Activated CD4-positive, alpha-beta T cell treated with anti-CD3 and anti-CD28 coated beads, Interleukin-2, amount 50 U/mL, for 24 hours (primary cell): ENCODE measurements around the gene NFIA.

Experiments
- DNase-seq, 2 donors: peaks; one replicate each; pipeline ENCODE4 v3.0.0-alpha.2; 2020; ENCODE audit warnings: low read depth in 1 of 2, low spot score in 1 of 2

NFIA gene

GRCh38 chr1:61387829-61388228 lies 305.5 kb downstream of the NFIA start:
- no peak for DNase-seq

GRCh38 chr1:61388566-61388965 lies 306.2 kb downstream of the NFIA start:
- DNase-seq: no peak

DNA sequence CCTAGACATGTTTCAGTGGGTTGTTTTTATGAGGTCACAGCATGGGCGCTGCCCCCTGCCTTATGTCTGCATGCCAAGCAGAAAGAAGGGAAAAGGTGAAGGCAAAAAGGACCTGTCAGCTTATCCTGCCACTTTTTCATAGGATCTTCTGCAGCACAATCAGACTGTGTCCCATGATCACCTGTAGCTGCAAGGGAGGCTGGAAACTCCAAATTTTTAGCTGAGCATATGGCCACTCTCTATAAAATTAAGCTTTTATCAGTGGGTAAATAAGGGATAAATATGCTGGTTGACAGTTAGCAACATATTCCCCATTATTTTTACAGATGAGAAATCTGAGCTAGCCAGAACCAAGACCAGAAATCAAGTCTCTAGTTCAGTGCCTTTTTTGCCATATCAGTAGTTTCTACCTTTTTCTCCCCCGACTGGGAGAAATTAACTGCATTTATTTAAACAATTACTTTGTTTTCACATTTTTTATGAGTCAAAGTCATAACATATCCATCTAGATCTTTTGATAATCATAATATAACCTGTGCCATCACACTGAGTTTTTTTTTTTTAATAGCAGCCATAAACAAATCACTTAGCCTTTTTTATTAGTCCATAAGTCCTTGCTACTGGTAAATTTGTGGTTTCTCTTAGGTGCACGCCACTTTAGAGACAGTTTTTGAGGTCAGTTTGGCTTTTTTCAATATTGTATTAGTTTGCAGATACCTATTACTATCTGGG lies 307.0 kb downstream of the NFIA start:
- no peak for DNase-seq

DNA sequence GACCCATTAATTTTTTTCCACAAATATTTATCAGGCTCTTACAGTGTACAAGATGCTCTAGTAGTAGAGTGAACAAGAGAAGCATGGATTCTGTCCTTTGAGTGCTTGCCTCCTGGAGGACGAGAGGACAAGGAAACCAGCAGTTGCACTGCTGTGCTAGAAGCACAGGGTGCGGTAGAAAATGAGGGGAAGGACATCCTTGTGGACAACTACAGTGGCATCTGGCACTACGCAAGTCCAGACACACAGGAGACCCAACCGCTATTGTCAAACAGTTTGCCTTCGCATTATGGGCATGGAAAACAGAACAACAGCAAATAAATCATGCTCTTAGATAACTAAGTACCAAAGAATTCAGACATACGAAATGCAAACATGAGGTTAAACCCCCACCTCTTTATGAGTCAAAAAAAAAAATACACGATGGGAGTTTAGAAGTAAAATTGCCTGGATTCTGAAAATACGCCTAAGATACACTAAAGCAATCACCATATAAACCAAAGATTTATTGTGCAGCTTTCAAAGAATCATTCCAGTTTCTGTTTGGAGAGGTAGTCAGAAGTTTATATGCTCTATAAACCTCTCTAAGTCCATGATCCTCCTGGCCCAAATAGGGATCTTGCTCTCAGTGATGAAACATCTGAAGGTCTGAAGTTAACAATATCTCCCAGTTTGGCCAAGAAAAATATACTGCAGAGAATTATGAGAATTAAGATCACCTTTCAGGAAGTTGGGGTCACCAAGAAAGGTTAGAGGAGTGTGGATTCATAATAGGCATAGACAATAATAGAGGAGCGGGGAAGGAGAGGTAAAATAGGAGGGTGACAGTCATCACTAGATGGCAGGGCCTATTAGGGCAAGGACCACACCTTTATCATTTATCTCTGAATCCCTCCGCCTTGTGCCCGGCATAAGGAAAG lies 307.8 kb downstream of the NFIA start:
- DNase-seq: no peak

DNA sequence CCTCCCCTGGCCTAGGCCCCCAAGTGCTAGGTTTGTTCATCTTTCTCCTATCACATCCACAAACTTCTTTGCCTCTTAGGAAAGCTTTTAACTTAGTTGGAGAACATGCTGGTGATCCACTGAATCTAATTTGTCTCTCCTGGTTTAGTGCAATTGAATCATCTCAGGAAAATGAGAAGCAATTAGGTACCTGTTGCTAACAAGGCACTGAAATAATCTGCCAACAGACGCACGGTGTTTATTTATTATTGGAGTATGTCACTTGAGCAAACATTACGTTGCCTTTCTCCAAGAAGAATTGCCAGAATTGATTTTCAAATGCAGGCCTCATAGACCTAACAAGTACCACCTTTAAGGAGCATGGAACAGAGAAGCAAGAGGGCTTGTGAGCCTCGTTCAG lies 309.4 kb downstream of the NFIA start:
- DNase-seq: no peak

- no peak for DNase-seq
Observed at GRCh38 chr1:61392409-61393242, 310.3 kb downstream of the NFIA start.

DNA sequence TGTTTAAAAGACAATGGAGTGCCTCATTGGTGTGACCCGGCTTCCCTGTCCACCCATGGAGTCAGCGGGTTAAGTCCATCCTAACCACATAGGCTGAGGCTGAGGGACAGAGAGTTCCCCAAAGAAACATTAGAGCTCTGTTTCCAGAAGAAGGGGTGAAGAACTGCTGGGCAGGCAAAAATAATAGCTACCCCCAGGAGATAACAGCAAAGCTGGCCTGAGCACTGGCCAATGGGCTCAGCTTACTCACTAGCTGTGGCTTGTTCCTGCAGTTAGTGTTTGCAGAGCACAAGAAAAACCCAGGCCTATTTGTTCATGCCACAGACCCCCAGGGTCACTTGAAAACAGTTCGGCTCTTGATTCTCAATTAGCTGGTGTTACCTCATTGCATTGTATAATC lies 311.2 kb downstream of the NFIA start:
- no peak for DNase-seq

GRCh38 chr1:61395146-61395800 lies 312.9 kb downstream of the NFIA start:
- DNase-seq: no peak

GRCh38 chr1:61397495-61397894 lies 315.1 kb downstream of the NFIA start:
- DNase-seq: no peak

GRCh38 chr1:61397935-61398334 lies 315.6 kb downstream of the NFIA start:
- no peak for DNase-seq

DNA sequence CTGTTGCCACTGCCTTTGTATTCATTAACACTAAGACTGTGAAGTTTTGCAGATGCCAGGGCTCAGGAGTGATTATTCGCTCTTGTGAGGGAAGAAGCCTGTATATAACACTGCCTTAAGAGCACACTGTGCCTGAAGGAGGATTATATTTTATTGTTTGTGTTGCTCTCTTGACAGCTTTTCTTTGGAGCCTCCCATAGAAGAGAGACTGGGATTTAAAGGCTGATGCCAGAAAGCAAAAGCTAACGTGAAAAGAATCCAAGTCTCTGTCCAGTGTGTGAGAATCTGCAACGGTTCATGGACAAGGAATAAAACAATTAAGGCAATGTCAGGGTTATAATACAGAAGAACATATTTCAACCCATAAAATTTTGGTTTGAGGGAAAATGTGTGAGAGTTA lies 316.8 kb downstream of the NFIA start:
- DNase-seq: no peak

- no peak for DNase-seq
Observed at GRCh38 chr1:61400131-61400770, 317.9 kb downstream of the NFIA start.

DNA sequence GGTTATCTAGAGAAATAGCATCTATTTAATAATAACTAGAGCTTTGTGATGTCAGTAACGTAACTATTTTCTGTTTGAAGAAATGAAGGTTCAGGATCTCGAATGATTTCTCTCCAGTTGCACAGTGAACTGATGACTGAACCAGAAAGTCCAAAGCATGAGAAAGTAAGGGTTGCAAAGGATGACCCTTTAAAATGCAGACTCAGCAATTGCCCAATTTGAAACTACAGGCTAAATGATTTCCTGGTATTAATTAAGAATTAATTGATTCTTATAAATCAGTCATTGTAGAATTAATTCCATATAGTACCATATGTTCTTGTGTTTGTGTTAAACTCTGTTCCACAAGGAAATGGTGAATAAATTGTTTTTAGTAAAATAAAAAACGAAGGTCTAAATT lies 318.6 kb downstream of the NFIA start:
- DNase-seq: no peak

DNA sequence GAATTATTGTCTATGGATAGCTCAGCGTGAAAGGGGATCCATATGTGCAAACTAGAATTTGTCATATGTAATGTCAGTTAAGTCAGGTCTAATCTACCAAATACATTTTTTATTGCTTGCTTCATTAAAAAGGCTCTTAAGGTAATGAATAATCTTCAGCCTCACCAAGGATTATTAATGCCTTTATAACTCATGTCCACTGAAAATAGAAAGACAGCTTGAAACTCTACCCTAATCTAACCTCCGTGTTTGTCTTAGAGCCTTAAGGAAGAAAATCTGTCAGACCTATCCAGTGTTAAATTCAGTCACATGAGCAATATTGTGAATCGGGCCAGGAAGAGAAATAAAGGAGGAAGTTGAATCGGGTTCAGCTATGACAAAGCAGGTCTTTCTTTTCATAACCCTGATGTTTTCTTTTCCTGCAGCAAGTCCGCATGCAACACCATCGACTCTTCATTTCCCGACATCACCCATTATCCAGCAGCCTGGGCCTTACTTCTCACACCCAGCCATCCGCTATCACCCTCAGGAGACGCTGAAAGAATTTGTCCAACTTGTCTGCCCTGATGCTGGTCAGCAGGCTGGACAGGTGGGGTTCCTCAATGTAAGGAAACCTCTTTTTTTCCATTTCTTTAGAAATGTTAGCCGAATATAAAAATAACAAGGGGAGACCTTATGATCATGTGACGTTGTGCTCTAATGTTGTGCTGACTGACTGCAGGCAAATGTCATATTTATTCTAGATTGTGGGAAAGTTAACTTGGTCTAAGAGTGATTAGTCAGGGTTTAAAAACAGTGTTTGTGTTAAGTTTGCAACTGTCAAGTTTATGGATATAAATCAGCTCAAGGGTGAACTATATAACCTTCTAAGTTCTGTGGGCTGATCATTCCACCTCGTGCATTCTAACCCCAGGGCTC lies 321.6 kb downstream of the NFIA start:
- no peak for DNase-seq

DNA sequence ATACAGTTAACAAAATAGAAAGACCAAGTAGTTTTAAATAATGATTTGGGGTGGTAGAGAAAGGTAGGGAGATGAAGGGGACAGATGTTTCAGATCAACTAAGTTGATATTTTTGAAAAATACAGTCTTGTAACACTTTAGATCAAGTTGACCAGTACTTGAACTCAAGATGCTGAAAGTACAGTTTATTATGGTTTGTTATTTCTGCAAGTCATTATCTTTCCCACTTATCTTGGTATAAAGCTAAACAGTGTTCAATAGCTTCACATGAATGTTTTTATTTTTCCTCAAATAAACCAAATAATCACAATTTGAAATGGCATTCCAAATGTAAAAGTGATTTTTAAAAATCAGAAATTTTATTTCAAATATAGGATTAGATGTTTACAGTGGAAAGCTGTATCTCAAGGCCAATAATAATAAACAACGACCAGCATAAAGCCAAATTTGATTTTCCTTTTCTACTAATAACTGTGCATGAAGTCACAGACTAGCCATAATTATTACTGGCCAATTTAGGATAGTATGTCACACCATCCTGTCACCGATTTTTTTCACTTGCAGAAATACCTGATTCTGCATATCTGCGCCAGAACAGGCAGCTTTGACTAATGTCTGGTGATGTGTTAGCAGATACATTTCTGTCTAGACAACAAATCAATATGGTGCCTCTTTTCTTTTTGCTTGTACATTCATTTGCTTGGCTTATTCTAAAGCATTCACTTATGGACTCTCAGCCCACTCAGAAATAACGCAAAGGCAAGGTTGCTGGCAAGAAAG lies 322.4 kb downstream of the NFIA start:
- no peak for DNase-seq

- no peak for DNase-seq
Observed at GRCh38 chr1:61406467-61406866, 324.1 kb downstream of the NFIA start.

GRCh38 chr1:61412601-61413000 lies 330.2 kb downstream of the NFIA start:
- no peak for DNase-seq

DNA sequence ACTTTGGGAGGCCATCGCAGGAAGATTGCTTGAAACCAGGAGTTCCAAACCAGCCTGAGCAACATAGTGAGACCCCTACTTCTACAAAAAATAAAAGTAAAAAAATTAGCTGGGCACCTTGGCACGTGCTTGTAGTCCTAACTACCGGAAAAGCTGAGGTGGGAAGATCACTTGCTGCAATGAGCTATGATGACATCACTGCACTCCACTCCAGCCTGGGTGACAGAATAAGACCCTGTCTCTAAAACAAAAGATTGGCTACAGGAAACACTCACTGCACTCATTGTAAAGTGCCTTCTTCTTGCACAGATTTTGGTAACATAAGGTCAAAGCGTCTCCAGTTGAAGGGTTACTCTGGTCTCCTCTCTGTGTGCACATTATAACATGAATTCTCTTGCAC lies 336.8 kb downstream of the NFIA start:
- DNase-seq: no peak

DNA sequence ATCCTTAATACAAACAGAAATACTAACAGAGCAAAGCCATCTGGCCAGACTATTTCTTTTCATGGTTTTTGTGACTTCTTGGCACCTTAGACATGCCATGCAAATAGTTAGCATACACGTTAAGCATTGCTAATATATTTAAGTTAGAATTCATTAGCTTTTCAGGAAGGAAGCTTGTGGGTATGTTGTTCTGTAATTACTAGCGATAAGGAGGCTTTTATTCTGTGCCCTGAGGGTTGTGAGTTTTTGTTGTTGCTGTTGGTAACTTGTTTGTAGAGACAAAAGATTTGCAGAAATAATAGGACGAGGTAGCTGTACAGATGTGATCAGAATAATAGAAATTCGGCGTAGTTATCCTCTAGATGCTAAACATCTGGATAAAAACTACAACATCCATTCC lies 337.3 kb downstream of the NFIA start:
- DNase-seq: no peak
